ENCODE data around the gene ELFN2.

ELFN2 gene

DNA sequence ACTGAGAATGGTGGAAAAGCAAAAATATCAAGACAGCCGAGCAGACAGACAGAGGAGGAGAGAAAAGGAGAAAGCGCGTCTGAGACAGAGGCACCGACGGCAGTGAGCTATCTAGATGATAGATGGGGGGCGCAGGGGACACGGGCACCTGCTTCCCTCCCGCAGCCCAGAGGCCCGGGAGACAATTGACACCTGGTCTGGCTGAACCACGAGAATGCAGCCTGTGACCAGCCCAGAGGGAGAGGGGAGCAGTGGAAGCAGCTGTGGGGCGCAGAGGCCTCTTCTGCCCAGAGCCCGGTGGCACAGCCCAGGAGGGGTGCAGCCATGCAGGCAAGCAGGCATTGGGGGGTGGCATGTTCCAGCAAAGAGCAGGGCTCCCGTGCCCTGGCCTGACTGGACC is 48.2 kb downstream of the ELFN2 start:
- no peak for DNase-seq

- no peak for DNase-seq
These were observed 48.6 kb downstream of the ELFN2 start for GRCh38 chr22:37378642-37379058.

- no peak for DNase-seq
These were observed 49.4 kb downstream of the ELFN2 start for GRCh38 chr22:37377927-37378326.

DNA sequence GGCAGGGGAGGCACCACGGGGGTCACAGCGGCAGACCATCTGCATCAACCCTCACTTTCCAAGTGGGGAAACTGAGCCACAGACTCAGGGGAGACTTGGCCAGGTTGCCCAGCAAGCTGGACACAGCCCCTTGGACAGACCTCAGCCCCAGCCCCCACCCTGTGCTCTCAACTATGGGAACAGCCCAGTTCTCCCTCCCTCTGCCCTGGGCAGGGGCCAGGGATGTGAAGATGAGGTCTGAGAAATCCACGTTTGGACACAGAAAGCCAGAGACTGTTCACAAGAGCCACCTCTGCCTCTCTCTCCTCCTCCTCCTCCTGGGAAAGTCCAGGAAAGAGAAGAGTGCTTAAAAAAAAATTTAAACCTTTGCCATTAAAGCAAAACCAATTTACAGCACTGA is 50.1 kb downstream of the ELFN2 start:
- DNase-seq: no peak

DNA sequence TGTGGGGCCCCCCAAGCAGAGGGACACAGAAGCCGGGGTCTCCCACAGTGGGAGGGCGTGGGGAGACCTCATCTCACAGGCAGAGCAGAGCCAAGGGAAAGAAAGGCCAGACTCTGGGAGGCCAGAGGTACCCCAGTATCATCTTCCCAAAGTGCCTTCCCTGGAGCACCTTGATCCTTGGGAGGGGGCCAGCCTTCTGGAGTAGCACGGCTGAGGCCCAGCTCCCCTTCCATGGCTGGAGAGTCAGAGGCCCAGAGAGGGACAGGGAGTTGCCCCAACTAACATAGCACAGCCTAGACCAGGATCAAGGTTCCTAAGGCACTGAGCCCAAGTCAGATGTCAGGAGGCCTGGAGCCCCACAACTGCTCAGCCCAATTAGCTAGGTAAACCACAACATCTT is 50.6 kb downstream of the ELFN2 start:
- DNase-seq: no peak

DNA sequence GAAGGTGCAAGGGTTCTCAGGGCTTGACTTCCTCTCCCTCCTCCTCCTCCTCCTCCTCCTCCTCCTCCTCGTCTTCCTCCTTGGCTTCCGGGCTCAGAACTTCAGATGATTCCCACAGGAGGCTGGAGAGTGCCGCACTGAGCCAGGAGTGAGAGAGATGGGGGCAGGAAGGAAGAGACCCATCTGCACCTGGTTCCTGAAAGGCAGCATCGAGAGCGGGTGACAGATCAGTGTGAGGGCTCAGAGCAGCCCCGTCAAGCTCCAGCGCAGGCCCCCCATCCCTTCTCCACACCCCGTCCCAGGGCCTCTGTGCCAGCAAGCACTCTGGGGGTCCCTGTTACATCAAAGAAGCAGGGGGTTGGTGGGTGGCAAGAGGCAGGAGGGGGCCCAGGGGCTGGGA is 51.5 kb downstream of the ELFN2 start:
- no peak for DNase-seq

DNA sequence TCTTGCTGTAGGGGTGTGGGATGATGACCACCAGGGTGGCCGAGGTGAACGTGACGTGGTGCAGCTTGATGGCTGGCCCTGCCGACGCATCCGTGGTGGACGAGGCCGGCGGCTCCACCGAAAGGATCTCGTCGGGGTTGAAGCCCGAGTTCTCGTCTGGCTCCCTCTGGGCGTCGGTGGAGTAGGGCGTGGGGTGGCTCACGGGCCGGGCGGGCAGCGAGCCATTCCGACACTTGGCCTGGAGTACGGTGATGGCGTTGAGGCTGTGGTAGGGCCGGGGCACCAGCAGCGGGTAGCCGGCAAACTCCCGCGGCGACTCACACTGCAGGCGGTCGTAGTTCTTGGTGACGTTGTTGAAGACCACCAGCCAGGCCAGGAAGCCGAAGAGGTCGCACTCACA is 52.7 kb downstream of the ELFN2 start:
- DNase-seq: no peak

GRCh38 chr22:37373451-37373850 is 53.8 kb downstream of the ELFN2 start:
- no peak for DNase-seq

GRCh38 chr22:37371911-37372310 is 55.4 kb downstream of the ELFN2 start:
- DNase-seq: no peak

DNA sequence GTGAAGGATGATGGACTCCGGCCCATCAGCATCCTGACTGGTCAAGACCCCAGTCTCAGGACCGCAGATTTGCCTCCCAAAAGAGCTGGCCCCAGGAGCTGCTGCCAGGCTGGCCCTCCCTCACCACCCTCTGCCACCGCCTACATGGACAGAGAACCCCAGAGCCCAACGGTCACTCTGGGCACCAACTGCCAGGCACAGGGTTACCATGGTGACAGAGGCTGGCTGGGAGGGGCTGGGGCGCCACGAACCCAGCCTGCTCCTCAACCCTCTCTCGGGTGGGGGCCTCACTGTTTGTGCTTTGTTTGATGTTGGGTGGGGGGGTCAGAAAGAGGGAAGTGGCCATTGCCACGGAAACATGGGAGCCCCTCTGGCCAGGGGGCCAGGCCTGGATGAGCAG is 55.8 kb downstream of the ELFN2 start:
- DNase-seq: no peak

GRCh38 chr22:37370306-37370979 is 56.8 kb downstream of the ELFN2 start:
- peak; percentile 35 for DNase-seq

GRCh38 chr22:37369483-37369882 is 57.8 kb downstream of the ELFN2 start:
- DNase-seq: no peak

GRCh38 chr22:37368058-37368457 is 59.2 kb downstream of the ELFN2 start:
- no peak for DNase-seq

DNA sequence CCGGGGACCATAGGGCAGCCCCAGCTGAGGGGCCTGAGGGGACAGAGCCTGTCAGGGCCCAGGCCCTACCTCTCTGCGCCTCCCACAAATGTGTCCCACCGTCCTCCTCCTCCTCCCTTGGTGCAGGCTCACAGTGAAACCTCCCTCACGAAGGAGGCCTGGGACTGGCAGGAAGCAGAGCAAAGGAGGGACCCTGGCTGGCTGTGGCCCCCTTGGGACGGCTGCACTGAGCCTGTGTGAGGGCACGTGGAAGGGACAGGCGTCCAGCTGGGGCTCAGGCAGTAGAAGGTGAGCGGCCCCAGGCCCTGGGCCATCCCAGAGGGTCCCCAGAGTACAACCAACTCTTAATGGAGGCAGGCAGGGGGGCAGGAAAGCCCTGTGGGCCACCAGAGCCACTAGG is 60.7 kb downstream of the ELFN2 start:
- no peak for DNase-seq

DNA sequence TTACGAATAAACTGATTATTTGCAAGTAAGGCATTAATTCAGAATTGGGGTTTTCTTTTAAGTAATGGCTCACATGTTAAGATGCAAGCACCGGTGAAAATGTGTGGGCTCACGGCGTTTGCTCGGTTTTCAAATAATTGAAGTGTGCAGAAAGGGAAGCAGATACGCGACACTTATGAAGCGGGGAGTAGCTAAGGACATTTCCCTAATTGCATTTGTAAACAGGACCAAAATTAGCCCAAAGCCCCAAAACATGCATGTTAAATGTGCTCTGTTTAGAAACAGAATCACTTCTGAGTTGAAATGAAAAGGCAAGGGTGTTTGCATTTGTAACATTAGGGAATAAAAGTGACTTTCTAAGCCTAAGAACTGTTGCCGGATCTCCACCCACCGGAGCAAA is 61.3 kb downstream of the ELFN2 start:
- no peak for DNase-seq

- DNase-seq: no peak
These were observed 63.9 kb downstream of the ELFN2 start for GRCh38 chr22:37363261-37363992.

GRCh38 chr22:37362621-37363020 is 64.7 kb downstream of the ELFN2 start:
- DNase-seq: no peak

GRCh38 chr22:37358917-37359316 is 68.4 kb downstream of the ELFN2 start:
- DNase-seq: no peak

DNA sequence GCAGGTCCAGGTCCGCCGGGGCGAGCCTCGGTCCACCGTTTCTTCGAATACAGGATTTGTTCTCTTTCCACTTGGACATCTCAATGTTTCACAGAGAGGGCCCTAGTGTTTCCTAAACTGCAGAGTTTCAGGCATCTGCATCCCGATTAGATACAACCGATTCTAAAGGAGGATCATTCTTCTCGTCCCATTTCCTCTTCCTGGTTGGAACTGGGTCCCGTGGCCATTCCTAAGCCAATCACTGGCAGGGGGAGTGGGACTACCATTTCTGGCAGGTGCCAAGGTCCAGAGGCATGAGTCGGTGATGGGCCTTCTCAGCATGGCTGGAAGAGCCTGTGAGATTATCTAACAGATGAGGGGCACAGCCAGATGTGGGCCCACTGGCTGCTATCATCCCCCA is 68.9 kb downstream of the ELFN2 start:
- DNase-seq: no peak

DNA sequence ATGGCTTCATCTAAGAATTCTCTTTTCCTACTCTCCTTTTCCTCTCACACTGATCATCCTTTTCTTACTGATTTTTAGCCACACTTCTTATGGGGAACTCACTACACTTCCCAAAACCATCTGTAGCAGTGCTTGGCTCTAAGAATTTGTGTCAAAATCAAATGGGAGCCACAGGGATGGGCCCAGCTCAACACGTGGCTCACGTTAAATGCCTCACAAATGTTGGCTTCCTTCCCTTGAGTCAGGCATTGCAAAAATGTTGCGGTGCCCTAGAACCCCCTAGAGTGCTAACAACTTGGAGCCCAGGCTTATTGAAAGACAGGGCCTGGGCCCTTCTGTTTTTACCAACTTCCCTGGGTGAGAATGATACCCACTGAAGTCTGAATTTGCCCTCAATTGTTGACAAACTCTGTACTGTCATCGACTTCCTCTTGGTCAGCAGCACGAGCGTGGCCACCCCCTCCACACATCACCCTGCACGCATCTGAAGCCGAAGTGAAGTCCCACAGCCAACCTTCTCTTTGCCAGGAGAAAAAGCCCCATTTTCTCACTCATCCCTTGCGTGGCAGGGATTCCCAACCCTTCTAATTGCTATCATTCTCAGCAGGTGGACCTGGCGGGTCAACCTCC is 69.7 kb downstream of the ELFN2 start:
- no peak for DNase-seq

DNA sequence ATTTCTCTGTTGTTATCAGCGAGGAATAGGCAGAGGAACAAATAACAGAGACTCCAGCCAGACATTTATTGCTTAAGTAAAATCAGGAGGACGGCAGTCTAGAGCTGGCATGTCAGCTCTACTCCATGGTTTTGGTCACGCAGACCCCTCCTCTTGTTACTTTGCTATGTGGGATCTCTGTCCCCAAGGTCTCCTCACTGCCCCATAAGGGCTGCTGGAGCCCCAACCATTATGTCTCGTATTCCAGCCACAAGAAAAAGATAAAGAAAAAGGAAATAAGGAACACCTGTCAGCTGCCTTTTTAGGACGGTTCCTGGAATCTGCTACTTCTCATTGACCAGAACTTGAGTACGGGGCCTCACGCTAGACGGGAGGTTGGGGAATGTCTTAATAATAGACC is 70.4 kb downstream of the ELFN2 start:
- no peak for DNase-seq

DNA sequence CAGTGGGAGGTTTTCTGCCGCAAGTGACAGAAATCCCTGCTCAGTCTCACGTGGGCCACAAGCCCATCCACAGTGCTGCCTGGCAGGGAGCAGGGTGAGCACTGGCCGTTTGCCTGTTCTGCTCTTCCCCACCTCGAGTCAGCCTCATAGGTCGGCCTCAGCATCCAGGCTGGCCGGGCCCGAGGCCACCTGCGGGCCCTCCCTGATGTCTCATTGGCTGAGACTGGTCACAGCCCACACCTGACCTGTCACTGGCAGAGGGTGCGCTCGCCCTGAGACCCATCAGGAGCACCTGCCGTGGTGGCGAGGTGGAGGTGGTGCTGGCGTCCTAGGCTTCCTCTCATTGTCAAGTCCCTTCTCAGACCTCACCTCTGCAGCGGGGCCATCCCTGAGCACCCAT is 72.1 kb downstream of the ELFN2 start:
- no peak for DNase-seq

DNA sequence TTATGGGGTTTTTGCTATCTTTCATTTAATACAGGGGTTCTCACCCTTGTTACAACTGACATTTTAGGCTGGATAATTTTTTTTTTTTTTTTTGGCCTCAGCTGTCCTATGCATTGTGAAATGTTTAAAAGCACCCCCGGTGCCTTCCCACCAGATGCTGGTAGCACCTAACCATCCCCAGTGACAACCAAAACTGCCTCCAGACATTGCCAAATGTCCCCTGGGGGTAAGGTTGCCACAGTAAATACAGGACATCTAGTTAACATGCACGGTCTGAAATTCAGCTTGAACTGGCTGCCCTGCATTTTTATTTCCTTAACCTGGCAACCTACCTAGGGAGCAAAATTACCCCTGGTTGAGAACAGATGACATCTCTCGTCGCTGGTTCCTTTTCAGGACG is 72.6 kb downstream of the ELFN2 start:
- DNase-seq: no peak

DNA sequence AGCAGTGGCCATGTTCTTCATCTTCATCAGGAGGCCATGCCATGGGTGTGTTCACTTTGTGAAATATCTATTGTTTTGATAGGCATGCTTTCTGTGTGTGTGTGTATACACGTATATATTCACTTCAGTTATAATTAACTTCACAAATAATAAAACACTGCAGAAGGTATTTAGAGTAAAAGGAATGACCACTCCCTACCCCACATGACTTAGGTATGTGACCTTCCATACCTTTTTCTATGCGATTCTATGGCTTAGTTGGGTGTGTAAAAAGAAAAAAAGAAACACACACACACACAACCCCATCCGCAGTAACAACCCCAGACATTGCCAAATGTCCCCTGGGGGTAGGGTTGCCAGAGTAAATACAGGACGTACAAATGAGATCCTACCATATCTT is 73.0 kb downstream of the ELFN2 start:
- no peak for DNase-seq

Measured in GDM1 (cell line).